ENCODE results near the gene ESRRA. TPM values are rescaled to one million over a fixed set of nuclear protein-coding genes. Genes with fewer than 3 reads are reported as not detected.

The ESRRA gene
- total and polyA plus RNA-seq, 2 of the 13 experiments (the other 11 are each of a cell fraction or from before 2014, with no cell fraction given): 18.1 to 36.3 TPM

DNA sequence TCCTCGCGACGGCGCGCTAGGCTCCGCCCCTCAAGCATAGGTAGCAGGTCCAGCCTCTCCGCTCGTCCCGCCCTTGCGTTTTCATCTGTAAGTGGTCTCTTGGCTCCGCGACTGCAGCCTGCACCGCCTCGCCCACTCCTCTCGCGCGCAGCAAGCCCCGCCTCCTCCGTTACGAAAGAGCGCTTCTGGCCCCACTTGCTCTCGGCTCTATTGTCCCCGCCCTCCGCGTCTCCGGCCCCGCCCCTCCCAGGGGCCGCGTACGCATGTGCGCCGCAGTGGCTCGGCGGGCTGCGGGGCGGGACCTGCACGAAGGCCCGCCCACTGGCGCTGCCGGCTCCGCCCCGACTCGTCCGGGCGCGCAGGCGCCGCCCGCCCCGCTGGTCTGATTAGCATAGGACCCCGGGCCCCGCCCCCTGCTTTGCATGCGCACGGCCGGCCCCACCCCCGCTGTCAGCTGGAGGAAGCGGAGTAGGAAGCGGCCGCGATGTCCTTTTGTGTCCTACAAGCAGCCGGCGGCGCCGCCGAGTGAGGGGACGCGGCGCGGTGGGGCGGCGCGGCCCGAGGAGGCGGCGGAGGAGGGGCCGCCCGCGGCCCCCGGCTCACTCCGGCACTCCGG lies at the start of gene ESRRA (continued):
- TF ChIP-seq REXO4 (CRISPR knock-in tag; IDR thresholded peaks at IDR 0.05; ENCODE audit: borderline replicate concordance) (no peak), ZNF788 (CRISPR knock-in tag; IDR thresholded peaks at IDR 0.05; ENCODE audit: borderline replicate concordance) (no peak; the same call in 1 of the 2 replicates), RFX3 (CRISPR knock-in tag; IDR thresholded peaks at IDR 0.05) (no peak), KLF12 (CRISPR knock-in tag; IDR thresholded peaks at IDR 0.05; ENCODE audit: borderline replicate concordance) (no peak), HHEX (CRISPR knock-in tag; IDR thresholded peaks at IDR 0.05) (no peak), HNF4A (CRISPR knock-in tag; IDR thresholded peaks at IDR 0.05) (no peak), KDM5A (IDR thresholded peaks at IDR 0.05; ENCODE audit: borderline replicate concordance, low read length) (no peak), HNF4G (IDR thresholded peaks at IDR 0.05; ENCODE audit: borderline replicate concordance, low read depth, low read length) (no peak), HNF4G (CRISPR knock-in tag; IDR thresholded peaks at IDR 0.05; ENCODE audit: borderline replicate concordance, low read depth) (no peak), SOX13 (IDR thresholded peaks at IDR 0.05) (no peak), SOX13 (CRISPR knock-in tag; conservative IDR thresholded peaks at IDR 0.05 in 1 of 2, IDR thresholded peaks at IDR 0.05 in 1 of 2) (0 out of 4 replicates have a peak, but pooled peaks of 1 of the 2 experiments have one; percentile 10), ZNF337 (CRISPR knock-in tag; IDR thresholded peaks at IDR 0.05; ENCODE audit: borderline replicate concordance, low read depth) (no peak), ZNF749 (CRISPR knock-in tag; IDR thresholded peaks at IDR 0.05; ENCODE audit: borderline replicate concordance) (no peak), MATR3 (CRISPR knock-in tag; IDR thresholded peaks at IDR 0.05) (no peak), GABPA (IDR thresholded peaks at IDR 0.05; ENCODE audit: low read depth, low read length) (no peak), GABPA (CRISPR knock-in tag; IDR thresholded peaks at IDR 0.05; ENCODE audit: low read depth) (peak; percentile 49; the same call in 1 of the 2 replicates), ZNF709 (CRISPR knock-in tag; IDR thresholded peaks at IDR 0.05) (no peak), NFRKB (IDR thresholded peaks at IDR 0.05) (no peak)
- TF ChIP-seq, protein P1, sequence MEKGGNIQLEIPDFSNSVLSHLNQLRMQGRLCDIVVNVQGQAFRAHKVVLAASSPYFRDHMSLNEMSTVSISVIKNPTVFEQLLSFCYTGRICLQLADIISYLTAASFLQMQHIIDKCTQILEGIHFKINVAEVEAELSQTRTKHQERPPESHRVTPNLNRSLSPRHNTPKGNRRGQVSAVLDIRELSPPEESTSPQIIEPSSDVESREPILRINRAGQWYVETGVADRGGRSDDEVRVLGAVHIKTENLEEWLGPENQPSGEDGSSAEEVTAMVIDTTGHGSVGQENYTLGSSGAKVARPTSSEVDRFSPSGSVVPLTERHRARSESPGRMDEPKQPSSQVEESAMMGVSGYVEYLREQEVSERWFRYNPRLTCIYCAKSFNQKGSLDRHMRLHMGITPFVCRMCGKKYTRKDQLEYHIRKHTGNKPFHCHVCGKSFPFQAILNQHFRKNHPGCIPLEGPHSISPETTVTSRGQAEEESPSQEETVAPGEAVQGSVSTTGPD (CRISPR knock-in tag; IDR thresholded peaks at IDR 0.05): no peak
- TF ChIP-seq, protein P2, sequence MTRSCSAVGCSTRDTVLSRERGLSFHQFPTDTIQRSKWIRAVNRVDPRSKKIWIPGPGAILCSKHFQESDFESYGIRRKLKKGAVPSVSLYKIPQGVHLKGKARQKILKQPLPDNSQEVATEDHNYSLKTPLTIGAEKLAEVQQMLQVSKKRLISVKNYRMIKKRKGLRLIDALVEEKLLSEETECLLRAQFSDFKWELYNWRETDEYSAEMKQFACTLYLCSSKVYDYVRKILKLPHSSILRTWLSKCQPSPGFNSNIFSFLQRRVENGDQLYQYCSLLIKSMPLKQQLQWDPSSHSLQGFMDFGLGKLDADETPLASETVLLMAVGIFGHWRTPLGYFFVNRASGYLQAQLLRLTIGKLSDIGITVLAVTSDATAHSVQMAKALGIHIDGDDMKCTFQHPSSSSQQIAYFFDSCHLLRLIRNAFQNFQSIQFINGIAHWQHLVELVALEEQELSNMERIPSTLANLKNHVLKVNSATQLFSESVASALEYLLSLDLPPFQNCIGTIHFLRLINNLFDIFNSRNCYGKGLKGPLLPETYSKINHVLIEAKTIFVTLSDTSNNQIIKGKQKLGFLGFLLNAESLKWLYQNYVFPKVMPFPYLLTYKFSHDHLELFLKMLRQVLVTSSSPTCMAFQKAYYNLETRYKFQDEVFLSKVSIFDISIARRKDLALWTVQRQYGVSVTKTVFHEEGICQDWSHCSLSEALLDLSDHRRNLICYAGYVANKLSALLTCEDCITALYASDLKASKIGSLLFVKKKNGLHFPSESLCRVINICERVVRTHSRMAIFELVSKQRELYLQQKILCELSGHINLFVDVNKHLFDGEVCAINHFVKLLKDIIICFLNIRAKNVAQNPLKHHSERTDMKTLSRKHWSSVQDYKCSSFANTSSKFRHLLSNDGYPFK (CRISPR knock-in tag; IDR thresholded peaks at IDR 0.05; ENCODE audit: borderline replicate concordance): no peak
- TF ChIP-seq, protein P3, sequence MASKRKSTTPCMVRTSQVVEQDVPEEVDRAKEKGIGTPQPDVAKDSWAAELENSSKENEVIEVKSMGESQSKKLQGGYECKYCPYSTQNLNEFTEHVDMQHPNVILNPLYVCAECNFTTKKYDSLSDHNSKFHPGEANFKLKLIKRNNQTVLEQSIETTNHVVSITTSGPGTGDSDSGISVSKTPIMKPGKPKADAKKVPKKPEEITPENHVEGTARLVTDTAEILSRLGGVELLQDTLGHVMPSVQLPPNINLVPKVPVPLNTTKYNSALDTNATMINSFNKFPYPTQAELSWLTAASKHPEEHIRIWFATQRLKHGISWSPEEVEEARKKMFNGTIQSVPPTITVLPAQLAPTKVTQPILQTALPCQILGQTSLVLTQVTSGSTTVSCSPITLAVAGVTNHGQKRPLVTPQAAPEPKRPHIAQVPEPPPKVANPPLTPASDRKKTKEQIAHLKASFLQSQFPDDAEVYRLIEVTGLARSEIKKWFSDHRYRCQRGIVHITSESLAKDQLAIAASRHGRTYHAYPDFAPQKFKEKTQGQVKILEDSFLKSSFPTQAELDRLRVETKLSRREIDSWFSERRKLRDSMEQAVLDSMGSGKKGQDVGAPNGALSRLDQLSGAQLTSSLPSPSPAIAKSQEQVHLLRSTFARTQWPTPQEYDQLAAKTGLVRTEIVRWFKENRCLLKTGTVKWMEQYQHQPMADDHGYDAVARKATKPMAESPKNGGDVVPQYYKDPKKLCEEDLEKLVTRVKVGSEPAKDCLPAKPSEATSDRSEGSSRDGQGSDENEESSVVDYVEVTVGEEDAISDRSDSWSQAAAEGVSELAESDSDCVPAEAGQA (IDR thresholded peaks at IDR 0.05; ENCODE audit: low read depth): no peak; the same call in 1 of the 2 replicates
- TF ChIP-seq, protein P3 (CRISPR knock-in tag; IDR thresholded peaks at IDR 0.05; ENCODE audit: borderline replicate concordance): no peak
